Measurements from ENCODE around the gene LRRC7.

LRRC7 gene

DNA sequence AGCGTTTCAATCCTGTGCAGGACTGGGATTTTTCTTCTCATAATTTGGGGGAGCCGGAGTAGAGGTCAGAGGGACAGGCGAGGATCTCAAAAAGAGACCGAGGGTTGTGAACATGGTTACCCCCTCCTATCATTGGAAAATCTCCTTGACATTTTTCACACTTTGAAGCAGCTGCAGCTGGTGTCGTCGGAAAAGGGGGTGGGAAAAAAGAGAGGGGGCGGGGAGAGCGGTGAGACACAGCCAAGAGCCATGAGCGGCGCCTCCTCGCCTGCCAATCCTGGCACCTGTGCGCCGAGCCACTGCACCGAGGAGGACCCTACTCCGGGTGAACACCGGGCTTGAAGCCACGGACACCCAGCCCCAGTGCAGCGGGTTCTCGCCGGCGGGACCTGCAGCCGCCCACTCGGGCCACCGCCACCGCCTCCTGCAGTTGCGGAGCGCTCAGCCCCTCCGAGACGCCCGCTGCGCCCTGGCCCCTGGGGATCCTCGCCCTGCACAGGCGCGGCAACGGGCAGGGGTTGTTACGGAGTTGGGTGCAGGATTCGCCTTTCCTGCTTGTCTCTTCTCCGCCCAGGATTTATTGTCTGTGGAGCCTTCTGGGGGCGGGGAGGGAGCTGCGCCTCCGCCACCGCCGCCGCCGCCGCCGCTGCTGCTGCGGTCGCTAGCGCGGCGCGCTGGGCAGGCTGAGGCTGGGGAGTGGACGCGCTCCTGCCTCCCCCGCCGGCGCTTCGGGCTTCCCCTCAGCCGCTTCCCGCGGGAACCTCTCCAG, at the start of gene LRRC7:
Gene LRRC7, plus strand, starts transcription at position 271 of the 769 bp plus-strand sequence. CDS start 718 bp downstream, outside the sequence.
- DNase-seq, result no peak

DNA sequence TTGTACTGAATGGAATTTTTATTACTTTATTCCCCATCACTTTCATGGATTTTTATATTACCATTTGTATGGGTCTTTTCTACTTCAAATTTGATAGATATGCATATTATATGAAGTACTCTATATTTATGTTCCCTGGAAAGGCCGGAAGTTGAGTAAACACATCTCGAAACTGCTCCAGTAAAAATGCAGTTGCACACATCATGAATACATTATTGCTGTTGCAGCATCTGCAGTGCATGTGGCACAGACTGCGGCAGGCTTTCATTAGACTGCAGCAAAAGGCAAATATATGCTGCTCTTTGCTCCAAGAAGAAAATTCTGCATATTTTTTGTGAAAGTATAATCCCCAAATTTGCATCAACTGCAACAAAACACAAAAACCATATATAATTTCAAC, 48.7 kb upstream of the LRRC7 start:
- DNase-seq, result no peak

DNA sequence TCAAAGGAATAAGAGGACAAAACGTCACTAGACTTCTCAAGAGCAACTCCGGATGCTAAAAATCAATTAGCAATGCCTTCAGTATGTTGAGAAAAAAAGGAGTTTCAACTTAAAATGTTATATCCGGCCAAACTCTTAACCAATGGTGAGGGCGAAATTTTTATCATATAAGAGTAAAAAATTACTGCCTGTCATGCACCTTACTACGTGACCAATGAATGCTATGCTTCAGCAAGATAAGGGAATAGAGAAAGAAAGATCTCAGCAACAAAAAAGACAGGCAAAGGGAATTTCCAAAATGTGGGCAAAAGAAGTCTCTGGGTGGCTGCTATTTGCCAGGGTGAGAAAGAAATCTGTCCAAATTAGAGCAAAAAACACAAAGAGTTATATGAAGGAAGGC, 47.4 kb upstream of the LRRC7 start:
- no peak for DNase-seq

DNA sequence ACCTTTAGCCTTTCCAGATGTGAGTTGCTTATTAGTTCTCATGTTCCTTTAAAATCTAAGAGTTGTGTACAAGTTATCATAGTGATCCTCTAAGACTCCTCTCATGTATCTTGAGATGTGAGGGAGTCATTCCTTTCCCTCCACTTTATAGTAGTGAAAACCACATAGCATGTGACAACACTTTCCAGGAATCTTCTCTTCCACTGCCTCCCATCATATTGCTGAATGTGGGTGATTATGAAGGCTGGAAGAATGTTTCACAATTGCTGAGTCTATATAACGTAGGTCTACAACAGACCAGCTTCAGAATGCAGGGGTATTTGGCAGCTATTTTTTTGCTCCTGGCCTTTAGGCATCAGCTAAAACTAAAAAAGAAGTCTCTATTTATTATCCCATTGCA, 44.7 kb upstream of the LRRC7 start:
- no peak for DNase-seq

DNA sequence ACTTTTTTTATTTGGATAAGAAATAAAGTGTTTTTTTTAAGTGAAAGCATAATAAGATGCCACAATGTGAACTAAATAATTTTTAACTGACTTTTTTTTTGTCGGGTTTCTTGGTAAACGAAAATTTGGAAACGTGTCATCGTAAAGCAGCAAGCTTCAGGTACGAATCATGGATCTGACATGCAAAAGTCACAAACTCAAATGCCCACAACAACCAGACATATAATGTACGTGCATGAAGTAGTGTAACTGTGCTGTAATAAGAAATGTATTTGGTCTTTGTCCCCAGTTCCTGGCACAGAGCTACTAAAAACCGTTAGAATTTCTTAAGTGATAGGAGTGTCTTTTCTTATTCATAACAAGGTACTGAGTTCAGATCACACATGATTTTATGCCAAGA, 44.3 kb upstream of the LRRC7 start:
- no peak for DNase-seq

DNA sequence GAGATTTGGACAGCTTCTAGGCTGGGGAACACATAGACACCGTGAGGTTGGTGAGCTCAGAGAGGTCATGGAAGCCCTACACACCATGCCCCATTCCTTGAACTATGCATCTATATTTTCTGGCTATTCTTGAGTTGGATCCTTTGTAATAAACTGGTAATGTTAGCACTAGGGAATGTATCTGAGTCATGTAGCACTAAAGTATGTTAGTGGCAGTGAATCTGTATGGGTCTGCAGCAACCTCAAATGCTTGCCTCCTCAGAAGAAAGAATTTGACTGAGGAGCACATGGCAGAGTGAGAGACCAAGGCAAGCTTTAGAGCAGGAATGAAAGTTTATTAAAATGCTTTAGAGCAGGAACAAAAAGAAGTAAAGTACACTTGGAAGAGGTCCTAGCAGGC, 43.7 kb upstream of the LRRC7 start:
- DNase-seq, result no peak

DNA sequence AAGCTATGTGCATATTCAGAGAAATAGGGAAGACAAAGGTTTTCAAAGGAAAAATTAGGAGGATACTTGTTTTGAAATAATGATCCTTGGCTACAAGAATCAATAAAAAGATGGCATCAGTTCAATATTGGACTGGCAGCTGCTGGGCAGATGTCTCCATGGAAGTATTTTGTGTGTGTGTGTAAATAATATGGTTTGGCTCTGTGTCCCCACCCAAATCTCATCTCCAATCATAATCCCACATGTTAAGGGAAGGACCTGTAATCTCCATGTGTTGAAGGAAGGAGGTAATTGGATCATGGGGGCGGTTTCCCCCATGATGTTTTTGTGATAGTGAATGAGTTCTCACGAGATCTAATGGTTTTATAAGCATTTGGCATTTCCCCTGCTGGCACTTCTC, 40.4 kb upstream of the LRRC7 start:
- DNase-seq, result no peak

DNA sequence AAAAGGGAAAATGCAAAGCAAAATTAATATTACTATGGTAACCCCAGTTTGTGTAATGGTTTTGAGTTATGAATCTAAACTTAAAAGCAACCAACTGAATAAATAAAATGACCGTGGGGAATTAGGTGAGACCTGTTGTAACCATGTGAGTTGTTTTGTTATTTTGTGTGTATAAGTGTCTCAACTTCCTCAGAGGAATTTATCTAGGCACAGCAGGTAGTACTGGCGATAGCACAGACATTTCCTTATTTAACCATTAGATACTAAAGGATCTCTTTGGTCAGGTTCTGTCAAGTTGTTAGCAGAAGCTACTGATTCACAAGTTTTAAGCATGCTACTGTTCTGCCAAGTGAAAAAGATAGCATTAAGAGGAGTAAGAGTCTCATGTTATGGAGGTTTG, 39.3 kb upstream of the LRRC7 start:
- no peak for DNase-seq

DNA sequence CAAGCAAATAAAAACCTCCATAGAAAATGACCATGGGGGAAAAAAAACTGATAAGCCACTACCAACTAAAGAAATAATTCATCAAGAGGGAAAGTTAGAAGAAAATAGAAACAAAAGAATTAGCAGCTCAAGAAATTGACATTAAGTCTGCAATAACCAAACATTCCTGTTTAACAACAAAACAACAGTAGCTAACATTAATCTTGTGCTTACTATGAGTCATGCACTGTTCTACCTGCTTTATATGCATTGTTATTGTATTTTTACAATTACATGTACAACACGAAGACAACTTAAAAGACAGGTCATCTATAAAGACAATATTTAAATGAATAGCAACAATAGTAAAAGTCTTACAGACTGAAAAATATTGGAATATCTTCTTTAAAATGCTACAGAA, 34.4 kb upstream of the LRRC7 start:
- DNase-seq, result no peak

DNA sequence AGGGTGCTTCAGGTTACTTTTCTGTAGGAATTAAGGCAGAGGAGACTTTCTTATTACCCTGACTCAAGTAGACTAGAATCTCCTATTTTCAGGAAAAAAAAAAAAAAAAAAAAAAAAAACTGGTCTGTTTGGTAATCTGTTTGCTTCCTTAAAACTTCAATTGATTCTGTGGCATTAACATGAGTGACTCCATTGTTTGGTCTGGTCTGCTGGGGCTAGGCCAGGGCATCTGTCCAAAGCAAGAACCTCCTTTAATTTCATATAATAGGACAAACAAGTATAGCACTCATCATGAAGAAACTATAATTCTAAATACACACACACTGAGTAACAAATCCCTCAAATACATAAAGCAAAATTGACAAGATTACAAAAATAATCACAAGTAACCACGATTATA, 32.9 kb upstream of the LRRC7 start:
- no peak for DNase-seq

DNA sequence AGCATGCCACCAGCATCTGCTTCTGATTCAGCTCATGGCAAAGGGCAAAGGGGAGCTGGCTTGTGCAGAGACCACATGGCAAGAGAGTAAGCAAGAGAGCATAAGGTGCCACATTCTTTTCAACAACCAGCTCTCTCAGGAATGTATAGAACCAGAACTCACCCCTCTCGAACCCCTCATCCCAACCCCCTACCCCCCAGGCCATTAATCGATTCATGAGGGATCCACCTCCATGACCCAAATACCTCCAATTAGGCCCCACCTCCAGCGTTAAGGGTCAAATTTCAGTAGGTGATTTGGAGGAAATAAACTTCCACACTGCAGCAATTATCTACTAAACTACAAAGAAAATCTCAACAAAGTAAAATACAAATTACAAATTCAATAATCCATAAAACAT, 32.2 kb upstream of the LRRC7 start:
- DNase-seq, result no peak

DNA sequence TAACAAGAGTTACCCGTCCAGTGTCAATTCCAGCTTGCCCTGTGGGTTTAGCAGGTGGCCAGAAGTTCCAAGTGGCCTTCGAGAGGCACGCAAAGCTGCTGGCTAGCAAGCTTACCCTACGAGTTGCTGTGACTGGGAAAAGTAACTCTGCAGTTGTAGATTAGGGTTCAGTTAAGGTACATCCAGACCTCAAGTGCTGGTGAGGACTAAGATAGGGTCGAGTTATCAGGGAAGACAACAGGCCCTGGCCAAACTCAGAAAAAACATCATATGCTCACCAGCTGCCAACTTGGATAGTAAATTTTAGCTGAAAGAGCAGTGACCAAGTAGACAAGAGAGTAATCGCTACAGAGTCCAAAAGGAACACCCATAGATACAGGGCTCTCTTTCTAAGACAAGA, 27.7 kb upstream of the LRRC7 start:
- DNase-seq, result no peak

DNA sequence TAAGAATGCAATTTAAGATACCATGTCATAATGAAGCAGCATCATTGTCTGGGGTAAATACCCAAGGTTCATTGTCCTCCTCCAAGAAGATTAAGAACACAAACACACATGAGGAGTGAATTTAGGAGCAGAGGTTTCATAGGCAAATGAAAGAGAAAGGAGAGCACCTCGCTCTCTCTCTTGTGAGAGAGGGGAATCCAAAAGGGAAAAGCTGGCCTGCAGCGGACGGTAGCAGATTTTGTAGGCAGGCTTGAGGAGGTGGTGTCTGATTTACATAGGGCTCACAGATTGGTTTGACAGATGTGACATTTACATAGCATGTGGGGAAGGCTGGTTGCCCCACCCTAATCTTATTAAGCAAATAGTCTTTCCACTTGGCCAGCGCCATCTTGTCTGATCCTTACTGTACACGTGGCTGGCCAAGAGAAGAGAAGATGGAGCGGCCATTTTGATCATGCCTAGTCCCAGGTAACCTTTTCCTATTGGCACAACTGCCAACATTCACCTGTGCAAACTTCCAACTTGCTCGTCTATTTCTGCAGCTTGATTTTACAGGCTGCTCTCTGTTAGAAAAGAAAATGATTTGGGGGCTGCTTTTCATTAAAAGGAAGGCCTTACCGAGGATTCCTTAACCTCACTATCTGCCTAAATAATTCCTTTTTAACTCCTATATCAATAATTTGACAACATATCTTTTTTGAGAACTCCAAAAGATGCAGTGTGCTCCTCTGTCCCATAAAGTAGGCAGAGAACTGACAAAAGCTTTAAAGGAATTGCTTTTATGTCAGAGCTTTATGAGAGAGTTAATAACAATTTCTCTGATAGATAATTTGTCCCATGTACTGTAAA, 16.0 kb upstream of the LRRC7 start:
- DNase-seq, result no peak

DNA sequence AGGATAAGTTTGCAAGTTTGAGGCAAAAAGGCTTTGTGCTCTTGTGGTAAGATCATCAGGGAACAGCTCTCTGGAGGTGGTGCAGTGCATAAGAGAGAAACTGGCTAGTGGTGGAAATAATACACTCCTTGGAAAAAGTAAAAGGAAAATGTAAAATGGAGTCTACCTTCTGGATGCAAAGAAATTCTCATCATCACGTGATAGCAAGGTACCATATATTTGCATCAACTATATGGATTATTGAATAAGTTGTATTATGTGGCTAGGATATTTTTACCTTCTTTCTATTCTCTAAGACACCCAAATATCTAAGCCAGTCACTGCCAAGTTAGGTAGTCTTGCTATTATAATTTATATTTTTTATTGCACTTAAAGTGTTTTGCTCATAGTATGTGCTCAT, 14.0 kb upstream of the LRRC7 start:
- DNase-seq, result no peak

DNA sequence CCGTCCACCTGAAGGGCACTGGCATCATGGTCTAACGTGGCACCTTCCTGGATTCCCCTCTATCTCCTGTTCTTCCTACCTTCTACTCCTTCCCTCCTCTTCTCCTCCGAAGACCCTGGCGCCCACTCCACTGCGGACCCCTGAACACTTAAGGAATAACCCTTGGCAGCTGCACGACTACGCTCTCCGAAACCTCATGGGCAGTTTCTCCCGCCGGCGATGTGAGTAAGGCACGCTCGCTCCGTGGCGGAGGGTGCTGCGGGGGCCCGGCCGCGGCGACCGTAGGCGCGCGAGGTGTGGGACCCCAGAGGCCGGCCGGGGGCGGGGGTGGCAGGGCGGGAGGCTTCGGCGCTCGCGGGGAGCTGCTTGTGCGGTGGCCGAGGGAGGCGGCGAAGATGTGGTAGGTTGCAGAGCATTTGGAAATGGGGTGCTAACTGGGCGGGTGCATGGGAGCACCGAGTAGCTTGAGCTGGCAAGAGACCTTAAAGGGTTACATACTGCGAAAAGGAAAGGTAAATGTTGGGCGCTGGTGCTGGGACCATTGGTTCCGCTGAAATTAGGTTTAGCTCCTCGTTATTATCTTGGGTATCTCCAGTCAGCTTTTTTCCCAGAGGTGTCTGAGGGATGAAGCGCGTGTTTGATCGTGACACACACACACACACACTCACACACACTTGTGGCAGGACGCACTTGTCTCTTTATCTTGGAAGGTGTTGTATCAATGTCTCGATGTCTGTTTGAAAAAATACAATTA, 876 bp downstream of the LRRC7 start:
- no peak for DNase-seq

DNA sequence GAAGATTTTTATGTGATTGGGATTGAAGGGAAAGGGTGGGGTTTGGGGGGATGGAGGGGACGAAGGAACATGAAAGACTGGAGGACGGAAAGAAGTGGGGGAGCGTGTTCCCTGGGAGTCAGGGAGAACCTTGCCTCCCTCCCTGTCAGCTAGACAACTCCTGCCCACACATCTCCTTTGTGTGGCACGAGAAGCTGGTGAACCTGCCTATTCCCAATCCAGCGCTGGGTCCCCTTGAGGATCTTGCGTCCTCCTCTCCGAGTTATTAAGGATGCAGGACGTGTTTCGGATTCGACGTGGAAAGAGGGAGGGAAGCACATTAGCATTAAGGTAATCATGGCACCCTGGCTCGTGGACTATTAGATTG, 1.4 kb downstream of the LRRC7 start:
- DNase-seq, result no peak

DNA sequence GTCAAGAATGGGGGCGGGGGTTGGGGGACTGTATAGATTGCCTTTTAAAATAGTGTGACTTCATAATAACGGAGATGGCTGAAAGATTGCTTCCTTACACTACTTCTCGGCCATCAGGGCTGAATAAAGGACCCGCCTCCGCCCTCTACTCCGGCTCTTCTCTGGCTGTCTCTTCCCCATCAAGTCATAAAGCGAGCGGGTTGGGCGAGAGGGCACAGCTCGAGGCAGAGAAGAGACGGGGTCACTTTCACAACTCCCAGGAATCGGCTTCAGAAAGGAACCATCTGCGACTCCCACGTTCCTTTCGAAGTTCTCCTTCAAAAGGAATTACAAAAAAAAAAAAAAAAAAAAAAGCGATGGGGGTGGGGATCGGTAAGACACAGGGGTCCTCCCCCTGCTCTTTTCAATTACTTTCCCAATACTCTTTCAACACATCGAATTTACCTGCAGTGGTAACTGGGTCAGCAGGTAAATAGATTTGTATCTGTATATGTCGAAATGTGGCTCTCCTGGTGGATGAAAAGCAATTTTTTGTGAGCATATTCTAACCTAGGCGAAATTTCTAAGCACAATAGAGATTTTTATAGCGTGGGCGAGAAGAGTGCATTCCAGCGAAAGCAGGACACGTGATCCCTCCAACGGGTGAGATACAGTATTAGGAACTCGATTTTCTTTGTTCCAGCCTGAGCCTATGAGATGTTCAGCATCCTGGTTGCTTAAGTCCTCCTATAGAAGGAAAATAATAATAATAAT, 2.0 kb downstream of the LRRC7 start:
- no peak for DNase-seq

DNA sequence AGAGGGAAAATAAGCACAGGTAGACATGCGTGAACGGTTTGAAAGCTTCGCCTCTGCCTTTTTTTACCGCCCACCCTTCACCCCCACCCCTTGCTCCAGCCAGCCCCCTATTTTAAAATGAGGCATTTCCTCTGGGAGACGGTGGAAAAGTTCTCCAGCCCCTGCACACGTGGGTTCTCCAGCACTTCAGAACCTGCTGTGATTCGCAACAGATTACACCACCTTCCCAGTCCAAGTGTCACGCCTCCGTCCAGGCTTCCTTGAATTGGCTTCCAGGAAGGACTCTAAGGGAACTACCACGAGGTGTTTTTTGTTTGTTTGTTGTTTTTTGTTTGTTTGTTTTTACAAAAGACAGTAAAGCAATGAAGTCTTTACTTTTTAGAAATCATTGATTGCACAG, 2.6 kb downstream of the LRRC7 start:
- no peak for DNase-seq

DNA sequence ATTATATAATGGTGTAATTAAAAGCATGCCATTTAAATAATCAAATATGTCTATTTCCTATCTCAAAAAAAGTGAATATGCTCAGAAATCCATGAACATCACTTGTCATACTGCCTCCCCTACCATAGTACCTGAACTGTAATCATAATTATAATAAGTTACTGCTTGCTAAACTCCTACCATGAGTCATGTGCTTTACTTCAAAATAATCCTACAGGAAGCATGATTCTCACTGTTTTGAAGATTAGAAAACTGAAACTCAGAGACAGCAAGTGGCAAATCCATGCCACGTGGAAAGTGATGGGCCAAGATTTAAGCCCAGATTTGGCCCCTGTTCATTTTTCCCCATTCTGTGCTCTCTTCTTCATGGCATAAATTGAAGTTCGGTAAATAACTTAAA, 5.2 kb downstream of the LRRC7 start:
- no peak for DNase-seq

DNA sequence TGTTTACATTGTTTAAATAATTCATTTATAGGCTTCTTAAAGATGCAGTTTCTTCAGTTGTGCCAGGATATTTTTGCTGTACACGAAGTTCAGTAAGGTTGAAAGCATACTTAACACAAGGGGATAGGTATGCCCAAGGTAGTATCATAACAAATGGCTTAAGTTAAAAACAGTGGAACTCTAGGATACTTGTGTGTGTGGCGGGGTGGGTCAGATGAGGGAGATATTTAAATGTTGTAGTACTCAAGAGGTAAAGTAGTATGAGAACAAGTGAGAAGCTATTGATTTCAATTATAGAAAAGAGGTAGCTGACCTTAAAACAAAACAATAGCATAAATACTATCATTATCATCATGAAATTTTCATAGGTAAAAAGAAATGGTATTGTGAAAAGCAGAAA, 6.2 kb downstream of the LRRC7 start:
- DNase-seq, result no peak

DNA sequence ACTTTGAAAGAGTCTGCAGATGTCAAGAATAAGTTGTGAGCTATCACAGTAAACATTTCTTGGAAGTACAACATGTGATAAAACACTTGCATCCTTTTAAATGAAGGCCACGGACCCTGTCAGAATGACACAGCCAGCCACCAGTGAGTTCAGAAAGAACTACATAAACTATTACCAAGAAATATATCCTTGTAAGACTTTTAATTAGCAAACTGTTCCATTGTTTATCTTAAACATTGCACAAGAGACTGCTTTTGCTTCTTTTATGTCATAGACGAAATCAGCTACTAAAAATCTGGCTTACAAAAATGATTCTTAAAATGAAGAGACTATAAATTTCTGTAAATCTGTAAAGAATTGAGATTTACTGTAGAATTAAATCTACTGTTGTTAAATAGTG, 17.9 kb downstream of the LRRC7 start:
- DNase-seq, result no peak

DNA sequence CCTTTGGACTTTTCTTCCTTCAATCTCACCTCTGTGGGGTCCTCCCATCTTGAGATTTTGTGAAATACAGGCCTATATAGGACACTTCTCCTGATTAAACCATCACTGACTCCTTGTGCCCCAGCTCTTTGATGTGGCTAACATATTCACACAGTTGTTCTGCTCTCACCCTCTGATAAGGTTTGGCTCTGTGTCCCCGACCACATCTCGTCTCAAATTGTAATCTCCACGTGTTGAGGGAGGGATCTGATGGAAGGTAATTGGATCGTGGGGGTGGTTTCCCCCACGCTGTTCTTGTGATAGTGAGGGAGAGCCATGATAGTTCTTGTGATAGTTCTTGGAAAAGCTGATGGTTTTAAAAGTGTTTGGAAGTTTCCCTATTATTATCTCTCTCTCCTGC, 19.7 kb downstream of the LRRC7 start:
- no peak for DNase-seq

DNA sequence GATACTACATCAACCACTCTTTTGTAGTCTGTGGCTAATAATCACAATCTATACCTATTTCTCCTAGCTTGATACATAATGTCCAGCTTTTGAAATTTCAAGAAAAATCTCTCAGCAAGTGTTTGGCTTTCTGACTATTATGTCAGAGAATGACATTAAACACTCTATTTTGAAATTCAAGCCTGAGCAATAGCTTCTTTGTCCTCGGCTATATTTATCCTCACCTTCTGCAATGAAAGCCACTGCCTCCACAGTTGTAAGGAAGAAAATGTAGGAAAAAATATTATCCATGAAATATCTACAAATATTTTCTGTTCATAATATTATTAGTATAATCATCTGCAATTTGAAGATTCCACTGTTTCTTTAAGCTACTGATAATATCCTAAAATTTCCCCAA, 22.1 kb downstream of the LRRC7 start:
- DNase-seq, result no peak

Data from stimulated activated CD4-positive, alpha-beta T cell treated with anti-CD3 and anti-CD28 coated beads, Interleukin-1b, Interleukin-23, amount 100 ng/mL, for 48 hours (primary cell).